ENCODE data around the gene TK2. TPM values are rescaled to one million over a fixed set of nuclear protein-coding genes. Genes with fewer than 3 reads are reported as not detected.

Gene TK2
- total and polyA plus RNA-seq, 2 experiments from 2014 or later = 1.8 to 4.2 TPM

- TF ChIP-seq ZNF331 (CRISPR knock-in tag; IDR thresholded peaks at IDR 0.05; ENCODE audit: low read depth) (no peak), JUNB (IDR thresholded peaks at IDR 0.05; ENCODE audit: unreplicated experiment) (no peak), REST (IDR thresholded peaks at IDR 0.05; ENCODE audit: unreplicated experiment) (no peak)
These were observed 68.0 kb downstream of the TK2 start (continued) for GRCh38 chr16:66481943-66482390.

- H3K79me2 ChIP-seq (replicated peaks; ENCODE audit: insufficient read depth) = no peaks in the 10 kb centered on the region
- no peak overlapping the region; the same call in 1 of the 2 replicates for H2AFZ ChIP-seq
- no peak overlapping the region for H3K4me2 ChIP-seq
- peaks cover 12% of the 10 kb centered on the region for H3K27me3 Mint-ChIP-seq (ENCODE audit: insufficient read depth, low read depth, poor library complexity)
- no peak for DNase-seq (ENCODE audit: low spot score)
- no peak overlapping the region for H3K27ac Mint-ChIP-seq
- H3K4me3 ChIP-seq = no peak overlapping the region
- no peaks in the 10 kb centered on the region for H3K9me2 ChIP-seq (ENCODE audit: insufficient read depth)
- peaks cover 5% of the 10 kb centered on the region; the same call in 1 of the 2 replicates for H3K4me1 ChIP-seq (ENCODE audit: insufficient read depth)
- no peak overlapping the region for H3K4me3 Mint-ChIP-seq
- ATAC-seq = no peak
- no peaks in the 10 kb centered on the region; the same call in 2 of the 3 replicates for H3K9me3 Mint-ChIP-seq
- H3K4me1 Mint-ChIP-seq = peaks cover 14% of the 10 kb centered on the region
- no peaks in the 10 kb centered on the region for H3K27me3 ChIP-seq (ENCODE audit: insufficient read depth)
- H3F3A ChIP-seq (replicated peaks; ENCODE audit: low read depth) = no peaks in the 10 kb centered on the region
- no peaks in the 10 kb centered on the region for H3K36me3 Mint-ChIP-seq (ENCODE audit: low read depth)
- no peak overlapping the region for H3K27ac ChIP-seq (ENCODE audit: low read depth)
- H4K20me1 ChIP-seq (replicated peaks; ENCODE audit: insufficient read depth) = no peaks in the 10 kb centered on the region
- no peaks in the 10 kb centered on the region for H3K36me3 ChIP-seq (ENCODE audit: insufficient read depth)
- TF ChIP-seq EZH2 (IDR thresholded peaks at IDR 0.05; ENCODE audit: low read depth, unreplicated experiment) (no peak), POLR2AphosphoS5 (IDR thresholded peaks at IDR 0.05; ENCODE audit: low read depth) (no peak), REST (IDR thresholded peaks at IDR 0.05; ENCODE audit: unreplicated experiment) (no peak), ETS1 (IDR thresholded peaks at IDR 0.05) (no peak), CREB1 (CRISPR knock-in tag; IDR thresholded peaks at IDR 0.05; ENCODE audit: low read depth) (no peak), EZH2phosphoT487 (IDR thresholded peaks at IDR 0.05; ENCODE audit: unreplicated experiment) (no peak), CTCF (conservative IDR thresholded peaks at IDR 0.05; ENCODE audit: low read depth in 2 of 2) (no peak), STAT1 (IDR thresholded peaks at IDR 0.05; ENCODE audit: unreplicated experiment) (no peak), ZNF114 (CRISPR knock-in tag; IDR thresholded peaks at IDR 0.05) (no peak)
These were observed 68.6 kb downstream of the TK2 start for GRCh38 chr16:66481081-66481942.

Measured in GM23338 (cell line).